Measurements from ENCODE around the gene WNT4. TPM values are rescaled to one million over a fixed set of nuclear protein-coding genes. Genes with fewer than 3 reads are reported as not detected.

The WNT4 gene
- total and polyA plus RNA-seq, 9 of the 15 experiments (the other 6 are each of a cell fraction or from before 2014, with no cell fraction given), result 0.01 TPM; not detected in 8

- peak; percentile 88 for TF ChIP-seq BCOR (IDR thresholded peaks at IDR 0.05)
- TF ChIP-seq PHB2 (IDR thresholded peaks at IDR 0.05; ENCODE audit: low read depth), result no peak
- TF ChIP-seq PML (IDR thresholded peaks at IDR 0.05; ENCODE audit: low read length), result no peak
- TF ChIP-seq CREB3L1 (IDR thresholded peaks at IDR 0.05; ENCODE audit: borderline replicate concordance, low read depth), result no peak
- no peak for TF ChIP-seq ARID3A (IDR thresholded peaks at IDR 0.05; ENCODE audit: borderline replicate concordance, low read depth, low read length)
- no peak for TF ChIP-seq TBP (optimal IDR thresholded peaks at IDR 0.05; ENCODE audit: low read depth, low read length)
- no peak for TF ChIP-seq HMGN3 (IDR thresholded peaks at IDR 0.05; ENCODE audit: borderline replicate concordance, extremely low read depth, insufficient read length, low read depth, low read length)
- TF ChIP-seq TSHZ1 (CRISPR knock-in tag; IDR thresholded peaks at IDR 0.05), result no peak
These were observed 10.2 kb downstream of the WNT4 start (continued) for GRCh38 chr1:22132517-22133235.
